ENCODE results near the gene SYT3.

The SYT3 gene

GRCh38 chr19:50639121-50640112 is at the start of gene SYT3:
Gene SYT3, minus strand, starts transcription at chr19:50639881. Its CDS starts 2,470 bp downstream, at chr19:50637411.
- DNase-seq: no peak

- DNase-seq: no peak
Observed at GRCh38 chr19:50688766-50689165, 49.1 kb upstream of the SYT3 start.

GRCh38 chr19:50686310-50687032 is 46.8 kb upstream of the SYT3 start:
- DNase-seq: no peak

- no peak for DNase-seq
Observed at GRCh38 chr19:50679177-50680125, 39.8 kb upstream of the SYT3 start.

GRCh38 chr19:50678323-50678722 is 38.6 kb upstream of the SYT3 start:
- no peak for DNase-seq

GRCh38 chr19:50677636-50678035 is 38.0 kb upstream of the SYT3 start:
- DNase-seq: no peak

GRCh38 chr19:50676625-50677197 is 37.0 kb upstream of the SYT3 start:
- no peak for DNase-seq

- no peak for DNase-seq
Observed at GRCh38 chr19:50673118-50673517, 33.4 kb upstream of the SYT3 start.

- DNase-seq: no peak
Observed at GRCh38 chr19:50670102-50670380, 30.4 kb upstream of the SYT3 start.

- DNase-seq: peak; percentile 17 to 33
Observed at GRCh38 chr19:50669302-50670101, 29.8 kb upstream of the SYT3 start.

GRCh38 chr19:50668879-50669278 is 29.2 kb upstream of the SYT3 start:
- DNase-seq: no peak

GRCh38 chr19:50668416-50668815 is 28.7 kb upstream of the SYT3 start:
- DNase-seq: no peak

GRCh38 chr19:50667759-50668231 is 28.1 kb upstream of the SYT3 start:
- no peak for DNase-seq

GRCh38 chr19:50667177-50667758 is 27.6 kb upstream of the SYT3 start:
- DNase-seq: no peak

- no peak for DNase-seq
Observed at GRCh38 chr19:50666346-50667176, 26.9 kb upstream of the SYT3 start.

- no peak for DNase-seq
Observed at GRCh38 chr19:50664204-50664603, 24.5 kb upstream of the SYT3 start.

GRCh38 chr19:50663482-50663790 is 23.8 kb upstream of the SYT3 start:
- DNase-seq: peak in 1 of 2 experiments; percentile 24

GRCh38 chr19:50662651-50663481 is 23.2 kb upstream of the SYT3 start:
- no peak for DNase-seq
